Measurements from ENCODE around the gene AP2B1.

GRCh38 chr17:35701491-35701890, 114.4 kb downstream of the AP2B1 start:
- TF ChIP-seq CTCF (IDR thresholded peaks at IDR 0.05) (no peak), EP300 (IDR thresholded peaks at IDR 0.05) (no peak), POLR2A (IDR thresholded peaks at IDR 0.05) (no peak), POLR2AphosphoS5 (IDR thresholded peaks at IDR 0.05) (no peak)

Data from sigmoid colon (tissue), 4 donors.